ENCODE data around the gene LHFPL4.

The LHFPL4 gene

DNA sequence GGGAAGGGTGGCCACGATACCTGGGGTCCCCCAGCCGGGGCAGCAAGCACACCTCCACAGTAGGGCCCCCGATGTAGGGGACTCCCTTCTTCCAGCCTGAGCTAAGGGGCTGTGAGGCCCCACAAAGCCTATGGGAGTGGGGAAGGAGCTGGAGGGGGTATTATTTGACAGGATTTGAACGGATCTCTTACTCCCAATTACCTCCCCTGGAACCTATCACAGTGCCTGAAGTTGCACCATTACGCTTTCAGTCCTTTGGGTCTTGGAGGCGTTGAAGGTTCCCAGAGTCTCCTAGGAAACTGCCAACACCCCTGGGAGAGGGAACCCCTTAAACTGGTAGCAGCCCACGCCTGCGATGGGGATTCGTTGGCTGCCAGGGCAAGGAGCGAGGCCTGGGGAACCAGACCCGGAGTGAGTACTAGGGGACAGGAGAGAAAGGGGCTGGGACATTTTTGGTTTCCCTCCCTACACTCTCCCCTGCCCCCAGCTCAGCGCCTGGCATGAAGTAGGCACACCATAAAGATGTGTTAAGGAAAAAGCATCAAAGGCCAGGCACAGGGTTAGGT is 409 bp upstream of the LHFPL4 start:
- TF ChIP-seq FOXM1 (IDR thresholded peaks at IDR 0.05; ENCODE audit: borderline replicate concordance, low read depth) (no peak), CREB1 (IDR thresholded peaks at IDR 0.05; ENCODE audit: low read depth) (no peak), YY1 (IDR thresholded peaks at IDR 0.05; ENCODE audit: low read depth) (no peak)
- TF ChIP-seq, protein P1, sequence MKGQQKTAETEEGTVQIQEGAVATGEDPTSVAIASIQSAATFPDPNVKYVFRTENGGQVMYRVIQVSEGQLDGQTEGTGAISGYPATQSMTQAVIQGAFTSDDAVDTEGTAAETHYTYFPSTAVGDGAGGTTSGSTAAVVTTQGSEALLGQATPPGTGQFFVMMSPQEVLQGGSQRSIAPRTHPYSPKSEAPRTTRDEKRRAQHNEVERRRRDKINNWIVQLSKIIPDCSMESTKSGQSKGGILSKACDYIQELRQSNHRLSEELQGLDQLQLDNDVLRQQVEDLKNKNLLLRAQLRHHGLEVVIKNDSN (IDR thresholded peaks at IDR 0.05), result no peak

DNA sequence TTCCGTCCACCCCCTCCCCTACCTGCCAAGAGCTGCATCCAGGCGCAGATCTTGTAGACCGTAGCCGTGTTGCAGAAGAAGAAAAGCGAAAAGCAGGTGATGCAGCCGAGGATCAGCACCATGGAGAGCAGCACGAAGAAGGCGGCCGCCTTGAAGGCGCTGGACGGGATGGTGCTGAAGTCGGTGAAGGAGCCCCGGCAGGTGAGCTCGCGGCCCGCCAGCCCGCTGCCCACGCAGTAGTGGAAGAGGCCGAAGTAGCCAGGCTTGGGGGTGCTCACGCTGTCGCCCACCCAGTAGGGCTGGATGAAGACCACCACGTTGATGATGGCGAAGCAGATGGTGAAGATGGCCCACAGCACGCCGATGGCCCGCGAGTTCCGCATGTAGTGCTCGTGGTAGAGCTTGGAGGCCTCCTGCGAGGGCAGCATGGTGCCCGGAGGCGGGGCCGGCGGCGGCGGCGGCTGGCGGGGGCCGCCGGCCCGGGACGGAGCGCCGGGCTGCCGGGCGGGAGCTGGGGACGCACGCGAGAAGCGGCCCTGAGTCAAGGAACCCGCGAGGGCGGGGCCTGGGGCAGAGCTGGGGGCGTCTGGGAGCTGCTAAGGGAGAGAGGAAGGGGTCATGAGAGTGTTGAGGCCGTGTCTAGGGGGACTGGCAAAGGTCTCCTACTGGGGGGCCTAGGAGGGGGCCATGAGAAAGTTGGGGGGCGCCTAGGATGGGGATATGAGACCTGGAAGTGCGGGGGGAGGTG is 1.2 kb downstream of the LHFPL4 start:
- TF ChIP-seq, protein P1 (IDR thresholded peaks at IDR 0.05), result peak; percentile 45
- TF ChIP-seq, protein P2, sequence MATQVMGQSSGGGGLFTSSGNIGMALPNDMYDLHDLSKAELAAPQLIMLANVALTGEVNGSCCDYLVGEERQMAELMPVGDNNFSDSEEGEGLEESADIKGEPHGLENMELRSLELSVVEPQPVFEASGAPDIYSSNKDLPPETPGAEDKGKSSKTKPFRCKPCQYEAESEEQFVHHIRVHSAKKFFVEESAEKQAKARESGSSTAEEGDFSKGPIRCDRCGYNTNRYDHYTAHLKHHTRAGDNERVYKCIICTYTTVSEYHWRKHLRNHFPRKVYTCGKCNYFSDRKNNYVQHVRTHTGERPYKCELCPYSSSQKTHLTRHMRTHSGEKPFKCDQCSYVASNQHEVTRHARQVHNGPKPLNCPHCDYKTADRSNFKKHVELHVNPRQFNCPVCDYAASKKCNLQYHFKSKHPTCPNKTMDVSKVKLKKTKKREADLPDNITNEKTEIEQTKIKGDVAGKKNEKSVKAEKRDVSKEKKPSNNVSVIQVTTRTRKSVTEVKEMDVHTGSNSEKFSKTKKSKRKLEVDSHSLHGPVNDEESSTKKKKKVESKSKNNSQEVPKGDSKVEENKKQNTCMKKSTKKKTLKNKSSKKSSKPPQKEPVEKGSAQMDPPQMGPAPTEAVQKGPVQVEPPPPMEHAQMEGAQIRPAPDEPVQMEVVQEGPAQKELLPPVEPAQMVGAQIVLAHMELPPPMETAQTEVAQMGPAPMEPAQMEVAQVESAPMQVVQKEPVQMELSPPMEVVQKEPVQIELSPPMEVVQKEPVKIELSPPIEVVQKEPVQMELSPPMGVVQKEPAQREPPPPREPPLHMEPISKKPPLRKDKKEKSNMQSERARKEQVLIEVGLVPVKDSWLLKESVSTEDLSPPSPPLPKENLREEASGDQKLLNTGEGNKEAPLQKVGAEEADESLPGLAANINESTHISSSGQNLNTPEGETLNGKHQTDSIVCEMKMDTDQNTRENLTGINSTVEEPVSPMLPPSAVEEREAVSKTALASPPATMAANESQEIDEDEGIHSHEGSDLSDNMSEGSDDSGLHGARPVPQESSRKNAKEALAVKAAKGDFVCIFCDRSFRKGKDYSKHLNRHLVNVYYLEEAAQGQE (IDR thresholded peaks at IDR 0.05; ENCODE audit: low read depth), result peak; percentile 99
- peak; percentile 28; the same call in 1 of the 2 replicates for TF ChIP-seq RAD21 (IDR thresholded peaks at IDR 0.05; ENCODE audit: low read depth)
- TF ChIP-seq CEBPB (IDR thresholded peaks at IDR 0.05), result no peak
- TF ChIP-seq EGR1 (IDR thresholded peaks at IDR 0.05), result peak; percentile 42; the same call in 1 of the 2 replicates
- TF ChIP-seq, protein P3, sequence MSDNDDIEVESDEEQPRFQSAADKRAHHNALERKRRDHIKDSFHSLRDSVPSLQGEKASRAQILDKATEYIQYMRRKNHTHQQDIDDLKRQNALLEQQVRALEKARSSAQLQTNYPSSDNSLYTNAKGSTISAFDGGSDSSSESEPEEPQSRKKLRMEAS (IDR thresholded peaks at IDR 0.05), result peak; percentile 59; the same call in 1 of the 2 replicates
- no peak for TF ChIP-seq EP300 (IDR thresholded peaks at IDR 0.05; ENCODE audit: borderline replicate concordance)

DNA sequence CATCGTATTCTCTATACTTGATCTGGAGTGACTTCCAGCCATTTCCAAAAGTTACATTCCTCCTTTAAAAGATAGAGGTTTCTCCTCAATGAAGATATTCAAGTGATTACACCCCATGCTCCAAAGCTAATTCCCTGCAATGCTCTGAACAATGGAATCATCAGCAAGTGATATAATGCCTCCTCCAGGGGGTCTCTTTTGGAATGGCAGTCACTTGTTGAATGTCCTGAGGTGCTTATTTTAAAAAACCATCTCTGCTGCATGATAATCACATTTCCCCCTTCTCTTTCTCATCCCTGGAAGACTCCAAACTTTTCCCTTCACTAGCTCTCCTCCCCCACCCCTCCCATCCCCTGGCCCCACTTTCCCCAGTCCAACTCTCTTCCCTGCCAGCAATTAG is 2.6 kb downstream of the LHFPL4 start:
- TF ChIP-seq CEBPB (IDR thresholded peaks at IDR 0.05) (no peak), TAF1 (IDR thresholded peaks at IDR 0.05; ENCODE audit: low read depth) (no peak), YY1 (IDR thresholded peaks at IDR 0.05; ENCODE audit: low read depth) (no peak), NFIC (IDR thresholded peaks at IDR 0.05) (no peak), EP300 (IDR thresholded peaks at IDR 0.05; ENCODE audit: borderline replicate concordance) (no peak), RAD21 (IDR thresholded peaks at IDR 0.05; ENCODE audit: low read depth) (no peak), ZBTB7A (IDR thresholded peaks at IDR 0.05; ENCODE audit: low read depth) (no peak), EGR1 (IDR thresholded peaks at IDR 0.05) (no peak), TCF12 (IDR thresholded peaks at IDR 0.05; ENCODE audit: low read depth) (no peak), TEAD4 (IDR thresholded peaks at IDR 0.05) (no peak), CREB1 (IDR thresholded peaks at IDR 0.05; ENCODE audit: low read depth) (no peak), FOXM1 (IDR thresholded peaks at IDR 0.05; ENCODE audit: borderline replicate concordance, low read depth) (no peak)
- TF ChIP-seq, protein P1 (IDR thresholded peaks at IDR 0.05), result no peak
- TF ChIP-seq, protein P2 (IDR thresholded peaks at IDR 0.05; ENCODE audit: low read depth), result no peak
- TF ChIP-seq, protein P3 (IDR thresholded peaks at IDR 0.05), result no peak

DNA sequence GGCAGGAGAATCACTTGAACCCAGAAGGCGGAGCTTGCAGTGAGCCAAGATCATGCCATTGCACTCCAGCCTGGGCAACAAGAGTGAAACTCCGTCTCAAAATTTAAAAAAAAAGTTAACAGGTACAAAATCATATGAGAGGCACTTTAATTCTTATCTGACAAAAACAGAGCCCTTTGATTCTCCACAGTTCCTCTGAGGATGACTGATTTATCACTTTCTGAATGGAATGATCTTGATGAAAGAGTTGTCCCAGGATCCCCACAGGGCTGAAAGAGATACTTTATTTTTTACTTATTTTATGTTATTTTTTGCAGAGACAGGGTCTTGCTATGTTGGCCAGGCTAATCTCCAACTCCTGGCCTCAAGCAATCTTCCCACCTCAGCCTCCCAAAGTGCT is 4.0 kb downstream of the LHFPL4 start:
- TF ChIP-seq, protein P3 (IDR thresholded peaks at IDR 0.05), result no peak
- TF ChIP-seq, protein P2 (IDR thresholded peaks at IDR 0.05; ENCODE audit: low read depth), result no peak
- TF ChIP-seq TCF12 (IDR thresholded peaks at IDR 0.05; ENCODE audit: low read depth), result no peak
- no peak for TF ChIP-seq TEAD4 (IDR thresholded peaks at IDR 0.05)
- no peak for TF ChIP-seq NFIC (IDR thresholded peaks at IDR 0.05)
- TF ChIP-seq ZBTB7A (IDR thresholded peaks at IDR 0.05; ENCODE audit: low read depth), result no peak
- no peak for TF ChIP-seq RAD21 (IDR thresholded peaks at IDR 0.05; ENCODE audit: low read depth)
- TF ChIP-seq YY1 (IDR thresholded peaks at IDR 0.05; ENCODE audit: low read depth), result no peak
- no peak for TF ChIP-seq CEBPB (IDR thresholded peaks at IDR 0.05)
- no peak for TF ChIP-seq FOXM1 (IDR thresholded peaks at IDR 0.05; ENCODE audit: borderline replicate concordance, low read depth)
- no peak for TF ChIP-seq CREB1 (IDR thresholded peaks at IDR 0.05; ENCODE audit: low read depth)
- no peak for TF ChIP-seq EP300 (IDR thresholded peaks at IDR 0.05; ENCODE audit: borderline replicate concordance)
- no peak for TF ChIP-seq TAF1 (IDR thresholded peaks at IDR 0.05; ENCODE audit: low read depth)
- TF ChIP-seq, protein P1 (IDR thresholded peaks at IDR 0.05), result no peak
- no peak for TF ChIP-seq EGR1 (IDR thresholded peaks at IDR 0.05)

Measured in Ishikawa (cell line).